DND-41 (cell line): ENCODE data around the gene ZNF320.
A peak's percentile ranks its signal among the peaks of the same experiment; 100 is the strongest.
"Not testable (repeated sequence)": the region's sequence is repeated elsewhere in the genome, so short reads cannot be mapped to it uniquely, and the experiment has no call there.

Experiments used
- ATAC-seq: fragments of 200-7000 bp; cut with Tn5 transposase; 3 replicates; pipeline ENCODE4 v1.9.1; 2021; ENCODE audit warnings: low read depth; ENCODE audit not compliant: insufficient read depth
- DNase-seq: peaks from one replicate; pipeline ENCODE4 v3.0.0-alpha.2; 2020
- H2AFZ ChIP-seq: 2 replicates; pipeline ENCODE4 v1.6.0; 2012; ENCODE audit warnings: low read depth, low read length
- H3K27ac ChIP-seq: 2 replicates; pipeline ENCODE4 v1.5.1; 2012; ENCODE audit warnings: low read length, inconsistent platforms
- H3K27me3 ChIP-seq: fragments of 200-600 bp; sonication (generic); 2 replicates; pipeline ENCODE4 v1.6.0; 2012; ENCODE audit warnings: low read length, mild to moderate bottlenecking, inconsistent platforms; ENCODE audit not compliant: insufficient read depth, poor library complexity
- H3K36me3 ChIP-seq: 2 replicates; pipeline ENCODE4 v1.5.1; 2012; ENCODE audit warnings: low read length, inconsistent platforms; ENCODE audit not compliant: insufficient read depth
- H3K4me1 ChIP-seq: 2 replicates; pipeline ENCODE4 v1.5.1; 2012; ENCODE audit warnings: mild to moderate bottlenecking, low read length; ENCODE audit not compliant: insufficient read depth
- H3K4me2 ChIP-seq: 2 replicates; pipeline ENCODE4 v1.6.0; 2012; ENCODE audit warnings: mild to moderate bottlenecking, moderate library complexity, low read length, inconsistent platforms; ENCODE audit not compliant: insufficient read depth
- H3K4me3 ChIP-seq, 2 experiments: fragments of 200-600 bp in 1 of 2; shearing (Covaris generic) in 1 of 2; 2 replicates each; pipeline ENCODE4 v1.5.1; 2012 to 2016; ENCODE audit warnings: inconsistent platforms in 2 of 2, low read length in 2 of 2, mild to moderate bottlenecking in 2 of 2, low read depth in 1 of 2, moderate library complexity in 1 of 2
- H3K79me2 ChIP-seq: 2 replicates; pipeline ENCODE4 v1.6.0; 2012; ENCODE audit warnings: low read length, inconsistent platforms; ENCODE audit not compliant: insufficient read depth
- H3K9ac ChIP-seq: 2 replicates; pipeline ENCODE4 v1.6.0; 2012; ENCODE audit warnings: low read depth, mild to moderate bottlenecking, inconsistent platforms, low read length, moderate library complexity
- H3K9me3 ChIP-seq: 2 replicates; pipeline ENCODE4 v1.5.1; 2012; ENCODE audit warnings: low read length, moderate library complexity, mild to moderate bottlenecking, inconsistent platforms; ENCODE audit not compliant: insufficient read depth, severe bottlenecking
- H4K20me1 ChIP-seq: 2 replicates; pipeline ENCODE4 v1.6.0; 2012; ENCODE audit warnings: low read length; ENCODE audit not compliant: insufficient read depth
- EZH2 ChIP-seq: IDR thresholded peaks from 3 replicates; pipeline ENCODE4 v1.6.1; 2012; ENCODE audit warnings: borderline replicate concordance, low read depth, mild to moderate bottlenecking, moderate library complexity, low read length, inconsistent platforms; ENCODE audit not compliant: severe bottlenecking
- TF ChIP-seq, protein P1 (sequence below): IDR thresholded peaks from 2 replicates; pipeline ENCODE4 v1.5.1; 2012; ENCODE audit warnings: borderline replicate concordance, low read length, moderate library complexity, mild to moderate bottlenecking; ENCODE audit not compliant: poor library complexity, severe bottlenecking; ENCODE audit errors: extremely low read depth

ZNF320 gene

GRCh38 chr19:52941941-52942385 is 44.5 kb upstream of the ZNF320 start:
- peak overlapping the region; percentile 99 for H2AFZ ChIP-seq
- no peak for TF ChIP-seq EZH2
- TF ChIP-seq, protein P1, sequence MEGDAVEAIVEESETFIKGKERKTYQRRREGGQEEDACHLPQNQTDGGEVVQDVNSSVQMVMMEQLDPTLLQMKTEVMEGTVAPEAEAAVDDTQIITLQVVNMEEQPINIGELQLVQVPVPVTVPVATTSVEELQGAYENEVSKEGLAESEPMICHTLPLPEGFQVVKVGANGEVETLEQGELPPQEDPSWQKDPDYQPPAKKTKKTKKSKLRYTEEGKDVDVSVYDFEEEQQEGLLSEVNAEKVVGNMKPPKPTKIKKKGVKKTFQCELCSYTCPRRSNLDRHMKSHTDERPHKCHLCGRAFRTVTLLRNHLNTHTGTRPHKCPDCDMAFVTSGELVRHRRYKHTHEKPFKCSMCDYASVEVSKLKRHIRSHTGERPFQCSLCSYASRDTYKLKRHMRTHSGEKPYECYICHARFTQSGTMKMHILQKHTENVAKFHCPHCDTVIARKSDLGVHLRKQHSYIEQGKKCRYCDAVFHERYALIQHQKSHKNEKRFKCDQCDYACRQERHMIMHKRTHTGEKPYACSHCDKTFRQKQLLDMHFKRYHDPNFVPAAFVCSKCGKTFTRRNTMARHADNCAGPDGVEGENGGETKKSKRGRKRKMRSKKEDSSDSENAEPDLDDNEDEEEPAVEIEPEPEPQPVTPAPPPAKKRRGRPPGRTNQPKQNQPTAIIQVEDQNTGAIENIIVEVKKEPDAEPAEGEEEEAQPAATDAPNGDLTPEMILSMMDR, result no peak
- DNase-seq, result peak; percentile 54

DNA sequence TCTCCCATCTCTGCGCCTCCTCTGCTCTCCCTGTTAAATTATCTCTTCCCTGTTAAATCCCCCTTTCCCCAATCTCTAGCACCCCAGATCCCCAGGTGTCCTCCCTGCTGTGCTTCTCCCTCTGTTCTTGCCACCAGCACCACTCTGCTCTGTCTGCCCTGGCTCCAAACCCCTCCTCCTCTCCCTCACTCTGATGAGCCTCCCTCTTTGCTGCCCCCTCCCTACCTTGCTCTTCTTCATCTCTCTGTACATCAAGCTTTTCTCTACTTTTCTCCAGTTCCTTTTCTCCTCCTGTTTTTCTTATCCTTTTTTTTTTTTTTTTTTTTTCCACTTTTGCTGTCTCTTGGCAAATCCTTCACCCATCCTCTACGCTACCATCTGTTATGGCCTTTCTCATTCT is 44.1 kb upstream of the ZNF320 start:
- H3K4me1 ChIP-seq, result peaks cover 34% of the 10 kb centered on the region
- not testable (repeated sequence) for H3K27me3 ChIP-seq, H4K20me1 ChIP-seq, ATAC-seq, H3K9me3 ChIP-seq
- peak overlapping the region; percentile 88 to 93; a peak in 3 of 4 replicates for H3K4me3 ChIP-seq
- H3K36me3 ChIP-seq, result 0 out of 2 replicates have a peak, but pooled peaks cover 10% of the 10 kb centered on the region
- peak overlapping the region; percentile 91 for H3K9ac ChIP-seq
- peak overlapping the region; percentile 99 for H2AFZ ChIP-seq
- H3K79me2 ChIP-seq, result peaks cover 46% of the 10 kb centered on the region
- peak overlapping the region; percentile 95 for H3K4me2 ChIP-seq
- peak; percentile 51 for DNase-seq
- H3K27ac ChIP-seq, result peak overlapping the region; percentile 93; the same call in 1 of the 2 replicates

More at GRCh38 chr19:52941941-52942385, 44.5 kb upstream of the ZNF320 start:
- H3K27me3 ChIP-seq, result no peaks in the 10 kb centered on the region
- no peaks in the 10 kb centered on the region for H3K9me3 ChIP-seq
- peaks cover 44% of the 10 kb centered on the region for H3K79me2 ChIP-seq
- H3K4me3 ChIP-seq, result peak overlapping the region; percentile 88 to 93
- H4K20me1 ChIP-seq, result no peaks in the 10 kb centered on the region
- H3K36me3 ChIP-seq, result 0 out of 2 replicates have a peak, but pooled peaks cover 6% of the 10 kb centered on the region
- peak; percentile 41 for ATAC-seq
- H3K4me1 ChIP-seq, result peaks cover 34% of the 10 kb centered on the region
- H3K4me2 ChIP-seq, result peak overlapping the region; percentile 95
- H3K9ac ChIP-seq, result peak overlapping the region; percentile 91
- H3K27ac ChIP-seq, result peak overlapping the region; percentile 93

GRCh38 chr19:52940905-52941304 is 43.5 kb upstream of the ZNF320 start:
- H4K20me1 ChIP-seq, H3K9me3 ChIP-seq, H3K4me3 ChIP-seq, H2AFZ ChIP-seq, DNase-seq, H3K27me3 ChIP-seq, ATAC-seq, H3K9ac ChIP-seq, H3K27ac ChIP-seq: not testable (repeated sequence)
- Histone ChIP-seq H3K36me3 (0 out of 2 replicates have a peak, but pooled peaks cover 13% of the 10 kb centered on the region), H3K4me1 (peaks cover 34% of the 10 kb centered on the region), H3K4me2 (peak overlapping the region; percentile 95), H3K79me2 (peaks cover 51% of the 10 kb centered on the region)

- Histone ChIP-seq H3K9me3 (no peaks in the 10 kb centered on the region), H3K27ac (no peak overlapping the region), H2AFZ (no peak overlapping the region), H3K4me3 (no peak overlapping the region), H3K27me3 (no peaks in the 10 kb centered on the region), H4K20me1 (no peaks in the 10 kb centered on the region), H3K36me3 (peaks cover 17% of the 10 kb centered on the region), H3K9ac (no peak overlapping the region), H3K4me1 (peaks cover 34% of the 10 kb centered on the region), H3K4me2 (no peak overlapping the region), H3K79me2 (peaks cover 65% of the 10 kb centered on the region)
- TF ChIP-seq EZH2, result no peak
- TF ChIP-seq, protein P1, result no peak
- ATAC-seq (no peak), DNase-seq (no peak)
These were observed 41.3 kb upstream of the ZNF320 start for GRCh38 chr19:52938761-52939160.
